Measurements from ENCODE around the gene UBE2V1. TPM values are rescaled to one million over a fixed set of nuclear protein-coding genes. Genes with fewer than 3 reads are reported as not detected.
A peak's percentile ranks its signal among the peaks of the same experiment; 100 is the strongest.

UBE2V1 gene
- total and polyA plus RNA-seq, 2 of the 13 experiments (the other 11 are each of a cell fraction or from before 2014, with no cell fraction given), result 81.3 to 132 TPM

DNA sequence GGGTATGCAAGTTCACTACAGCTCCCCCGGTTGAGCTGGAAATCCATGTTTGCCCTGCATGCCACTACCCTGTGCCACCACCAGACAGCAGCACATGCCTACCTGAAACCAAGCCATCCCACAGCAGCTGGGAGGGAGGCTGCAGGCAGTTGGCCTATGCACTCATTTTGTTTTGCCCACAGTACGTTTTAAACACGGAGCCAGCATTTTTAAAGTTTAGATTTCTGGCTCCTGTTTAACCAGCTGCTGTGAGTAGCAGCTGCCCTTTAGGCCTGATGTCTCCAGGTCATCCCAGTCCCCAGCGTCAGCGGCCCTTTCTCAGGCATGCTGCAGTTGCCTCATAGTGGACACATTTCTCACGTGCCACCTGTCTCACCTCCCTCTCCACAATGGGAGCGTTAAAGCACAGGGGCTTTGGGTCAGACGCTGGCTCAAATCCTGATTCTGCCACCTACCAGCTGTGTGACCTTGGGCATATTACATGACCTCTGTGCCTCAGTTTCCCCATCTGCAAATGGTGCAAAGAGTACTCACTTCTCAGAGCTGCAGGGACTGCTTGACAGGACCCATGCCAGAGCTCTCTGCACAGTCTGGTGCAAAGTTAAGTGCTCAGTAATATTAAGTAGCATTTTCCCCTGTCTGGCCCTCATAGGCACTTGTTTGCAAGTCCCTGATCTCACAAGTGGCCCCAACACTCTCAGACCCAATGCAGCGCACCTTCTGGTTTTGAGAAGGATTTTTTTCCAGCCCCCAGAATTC is 8.2 kb upstream of the UBE2V1 start (continued):
- TF ChIP-seq ZBTB1 (CRISPR knock-in tag; IDR thresholded peaks at IDR 0.05; ENCODE audit: borderline replicate concordance) (no peak), XBP1 (CRISPR knock-in tag; IDR thresholded peaks at IDR 0.05) (no peak), PRDM10 (CRISPR knock-in tag; IDR thresholded peaks at IDR 0.05; ENCODE audit: low read depth) (no peak), ARID3A (IDR thresholded peaks at IDR 0.05; ENCODE audit: low read depth, low read length) (no peak), BHLHE40 (IDR thresholded peaks at IDR 0.05; ENCODE audit: low read length) (peak; percentile 97), KDM2A (CRISPR knock-in tag; IDR thresholded peaks at IDR 0.05; ENCODE audit: borderline replicate concordance, low read depth) (peak; percentile 93; the same call in 1 of the 2 replicates), CENPX (CRISPR knock-in tag; IDR thresholded peaks at IDR 0.05) (no peak), SAP130 (CRISPR knock-in tag; IDR thresholded peaks at IDR 0.05; ENCODE audit: low read depth) (peak; percentile 82), REPIN1 (CRISPR knock-in tag; IDR thresholded peaks at IDR 0.05; ENCODE audit: borderline replicate concordance, low read depth) (peak; percentile 68; the same call in 1 of the 2 replicates), ZBTB3 (CRISPR knock-in tag; IDR thresholded peaks at IDR 0.05; ENCODE audit: borderline replicate concordance, low read depth) (no peak), ZBTB37 (CRISPR knock-in tag; IDR thresholded peaks at IDR 0.05) (no peak), ZNF546 (CRISPR knock-in tag; conservative IDR thresholded peaks at IDR 0.05) (no peak; the same call in 1 of the 2 replicates), SMYD3 (CRISPR knock-in tag; IDR thresholded peaks at IDR 0.05) (no peak), HES4 (CRISPR knock-in tag; IDR thresholded peaks at IDR 0.05; ENCODE audit: borderline replicate concordance) (0 out of 2 replicates have a peak, but pooled peaks have one; percentile 49), SOX5 (CRISPR knock-in tag; IDR thresholded peaks at IDR 0.05; ENCODE audit: borderline replicate concordance) (0 out of 2 replicates have a peak, but pooled peaks have one; percentile 28), ZSCAN29 (CRISPR knock-in tag; conservative IDR thresholded peaks at IDR 0.05) (0 out of 2 replicates have a peak, but pooled peaks have one; percentile 8), HNF4A (CRISPR knock-in tag; IDR thresholded peaks at IDR 0.05) (peak; percentile 60; the same call in 1 of the 2 replicates)
- TF ChIP-seq, protein P1, sequence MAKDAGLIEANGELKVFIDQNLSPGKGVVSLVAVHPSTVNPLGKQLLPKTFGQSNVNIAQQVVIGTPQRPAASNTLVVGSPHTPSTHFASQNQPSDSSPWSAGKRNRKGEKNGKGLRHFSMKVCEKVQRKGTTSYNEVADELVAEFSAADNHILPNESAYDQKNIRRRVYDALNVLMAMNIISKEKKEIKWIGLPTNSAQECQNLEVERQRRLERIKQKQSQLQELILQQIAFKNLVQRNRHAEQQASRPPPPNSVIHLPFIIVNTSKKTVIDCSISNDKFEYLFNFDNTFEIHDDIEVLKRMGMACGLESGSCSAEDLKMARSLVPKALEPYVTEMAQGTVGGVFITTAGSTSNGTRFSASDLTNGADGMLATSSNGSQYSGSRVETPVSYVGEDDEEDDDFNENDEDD (CRISPR knock-in tag; IDR thresholded peaks at IDR 0.05; ENCODE audit: borderline replicate concordance), result no peak
- TF ChIP-seq, protein P2, sequence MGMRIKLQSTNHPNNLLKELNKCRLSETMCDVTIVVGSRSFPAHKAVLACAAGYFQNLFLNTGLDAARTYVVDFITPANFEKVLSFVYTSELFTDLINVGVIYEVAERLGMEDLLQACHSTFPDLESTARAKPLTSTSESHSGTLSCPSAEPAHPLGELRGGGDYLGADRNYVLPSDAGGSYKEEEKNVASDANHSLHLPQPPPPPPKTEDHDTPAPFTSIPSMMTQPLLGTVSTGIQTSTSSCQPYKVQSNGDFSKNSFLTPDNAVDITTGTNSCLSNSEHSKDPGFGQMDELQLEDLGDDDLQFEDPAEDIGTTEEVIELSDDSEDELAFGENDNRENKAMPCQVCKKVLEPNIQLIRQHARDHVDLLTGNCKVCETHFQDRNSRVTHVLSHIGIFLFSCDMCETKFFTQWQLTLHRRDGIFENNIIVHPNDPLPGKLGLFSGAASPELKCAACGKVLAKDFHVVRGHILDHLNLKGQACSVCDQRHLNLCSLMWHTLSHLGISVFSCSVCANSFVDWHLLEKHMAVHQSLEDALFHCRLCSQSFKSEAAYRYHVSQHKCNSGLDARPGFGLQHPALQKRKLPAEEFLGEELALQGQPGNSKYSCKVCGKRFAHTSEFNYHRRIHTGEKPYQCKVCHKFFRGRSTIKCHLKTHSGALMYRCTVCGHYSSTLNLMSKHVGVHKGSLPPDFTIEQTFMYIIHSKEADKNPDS (CRISPR knock-in tag; IDR thresholded peaks at IDR 0.05), result peak; percentile 57; the same call in 1 of the 2 replicates
